Measurements from ENCODE around the gene ARHGEF40. TPM values are rescaled to one million over a fixed set of nuclear protein-coding genes. Genes with fewer than 3 reads are reported as not detected.

Gene ARHGEF40
- polyA plus RNA-seq, 1 donor (not counting 4 experiments of a cell fraction or from before 2014, with no cell fraction given): 8.7 TPM

DNA sequence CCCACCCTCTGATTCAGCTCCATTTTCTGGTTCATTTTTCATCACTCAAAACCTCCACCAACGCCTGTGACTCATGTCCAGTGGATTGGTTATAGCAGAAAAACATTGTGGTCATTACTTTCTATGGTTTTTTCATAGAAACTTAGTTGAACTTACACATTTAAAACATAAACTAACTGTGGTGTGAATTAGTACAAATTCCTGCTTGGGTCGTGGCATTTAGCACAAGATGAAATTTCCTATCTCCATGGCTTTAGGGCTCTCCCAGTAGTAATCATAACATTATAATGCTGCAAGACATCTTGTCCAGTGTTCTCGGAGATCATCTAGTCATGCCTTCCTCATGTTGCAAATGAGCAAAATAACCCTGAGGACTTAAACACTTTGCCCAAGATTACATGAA, 20.8 kb upstream of the ARHGEF40 start:
- Histone ChIP-seq H3K4me2 (ENCODE audit: control insufficient read depth, extremely low read depth, insufficient read depth, low read depth, low read length) (no peak overlapping the region), H3K9ac (ENCODE audit: control insufficient read depth, extremely low read depth, insufficient read depth, low read length) (no peak overlapping the region), H2AFZ (ENCODE audit: control insufficient read depth, low read length) (no peak overlapping the region), H3K4me3 (ENCODE audit: control insufficient read depth in 2 of 3, extremely low read depth in 1 of 3, insufficient read depth in 2 of 3, low read depth in 1 of 3, low read length in 3 of 3) (no peak overlapping the region), H3K27ac (ENCODE audit: control insufficient read depth, insufficient read depth, low read length) (no peak overlapping the region), H4K20me1 (ENCODE audit: control insufficient read depth, extremely low read depth, insufficient read depth, low read length) (no peaks in the 10 kb centered on the region), H3K36me3 (ENCODE audit: control insufficient read depth in 2 of 2, extremely low read depth in 1 of 2, insufficient read depth in 2 of 2, low read length in 2 of 2) (no peaks in the 10 kb centered on the region), H3K9me3 (ENCODE audit: control insufficient read depth, low read depth, low read length) (no peaks in the 10 kb centered on the region), H3K27me3 (ENCODE audit: control insufficient read depth, extremely low read depth, insufficient read depth, low read length) (no peaks in the 10 kb centered on the region), H3K4me1 (ENCODE audit: control insufficient read depth, extremely low read depth, insufficient read depth, low read length) (peaks cover under 1% of the 10 kb centered on the region), H3K79me2 (ENCODE audit: control insufficient read depth, insufficient read depth, low read length) (no peaks in the 10 kb centered on the region), H3K9me1 (ENCODE audit: control insufficient read depth, extremely low read depth, insufficient read depth, low read length) (no peaks in the 10 kb centered on the region)
- dilution Hi-C loops (cut with MboI; ENCODE audit: extremely low pct_ligation_motif_present, low sequenced_read_pairs): no loop called here
- FAIRE-seq (no peak), DNase-seq (ENCODE audit: low read depth, low spot score) (no peak)
- TF ChIP-seq, protein P1, sequence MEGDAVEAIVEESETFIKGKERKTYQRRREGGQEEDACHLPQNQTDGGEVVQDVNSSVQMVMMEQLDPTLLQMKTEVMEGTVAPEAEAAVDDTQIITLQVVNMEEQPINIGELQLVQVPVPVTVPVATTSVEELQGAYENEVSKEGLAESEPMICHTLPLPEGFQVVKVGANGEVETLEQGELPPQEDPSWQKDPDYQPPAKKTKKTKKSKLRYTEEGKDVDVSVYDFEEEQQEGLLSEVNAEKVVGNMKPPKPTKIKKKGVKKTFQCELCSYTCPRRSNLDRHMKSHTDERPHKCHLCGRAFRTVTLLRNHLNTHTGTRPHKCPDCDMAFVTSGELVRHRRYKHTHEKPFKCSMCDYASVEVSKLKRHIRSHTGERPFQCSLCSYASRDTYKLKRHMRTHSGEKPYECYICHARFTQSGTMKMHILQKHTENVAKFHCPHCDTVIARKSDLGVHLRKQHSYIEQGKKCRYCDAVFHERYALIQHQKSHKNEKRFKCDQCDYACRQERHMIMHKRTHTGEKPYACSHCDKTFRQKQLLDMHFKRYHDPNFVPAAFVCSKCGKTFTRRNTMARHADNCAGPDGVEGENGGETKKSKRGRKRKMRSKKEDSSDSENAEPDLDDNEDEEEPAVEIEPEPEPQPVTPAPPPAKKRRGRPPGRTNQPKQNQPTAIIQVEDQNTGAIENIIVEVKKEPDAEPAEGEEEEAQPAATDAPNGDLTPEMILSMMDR (optimal IDR thresholded peaks at IDR 0.05 in 1 of 3, IDR thresholded peaks at IDR 0.05 in 1 of 3, conservative IDR thresholded peaks at IDR 0.05 in 1 of 3; ENCODE audit: extremely low read depth in 1 of 3, insufficient read depth in 2 of 3, low read length in 3 of 3): no peak
- no peak for TF ChIP-seq EZH2 (IDR thresholded peaks at IDR 0.05; ENCODE audit: low read length)

DNA sequence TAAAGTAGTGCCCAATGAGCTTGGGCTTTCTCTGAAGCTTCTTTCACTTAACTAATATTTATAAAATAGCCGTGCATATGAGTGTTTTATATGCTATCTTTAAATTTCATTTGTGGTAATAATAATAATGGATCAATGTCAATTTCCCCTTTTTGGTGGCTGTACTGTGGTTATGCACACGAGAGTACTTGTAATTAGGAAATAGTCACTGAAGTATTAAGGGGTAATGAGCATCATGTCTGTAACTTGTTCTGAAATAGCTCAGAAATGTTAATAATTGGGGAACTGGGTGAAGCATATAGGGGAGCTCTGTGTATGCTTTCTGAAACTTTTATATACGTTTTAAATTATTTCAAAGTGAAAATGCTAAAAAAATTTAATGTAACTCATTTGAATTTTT, 19.5 kb upstream of the ARHGEF40 start:
- H3K27me3 ChIP-seq (ENCODE audit: control insufficient read depth, extremely low read depth, insufficient read depth, low read length): no peaks in the 10 kb centered on the region
- H3K9ac ChIP-seq (ENCODE audit: control insufficient read depth, extremely low read depth, insufficient read depth, low read length): no peak overlapping the region
- no peaks in the 10 kb centered on the region for H3K79me2 ChIP-seq (ENCODE audit: control insufficient read depth, insufficient read depth, low read length)
- no peaks in the 10 kb centered on the region for H4K20me1 ChIP-seq (ENCODE audit: control insufficient read depth, extremely low read depth, insufficient read depth, low read length)
- no peak overlapping the region for H2AFZ ChIP-seq (ENCODE audit: control insufficient read depth, low read length)
- DNase-seq (ENCODE audit: low read depth, low spot score): no peak
- no peaks in the 10 kb centered on the region for H3K36me3 ChIP-seq (ENCODE audit: control insufficient read depth in 2 of 2, extremely low read depth in 1 of 2, insufficient read depth in 2 of 2, low read length in 2 of 2)
- no peaks in the 10 kb centered on the region for H3K4me1 ChIP-seq (ENCODE audit: control insufficient read depth, extremely low read depth, insufficient read depth, low read length)
- H3K4me3 ChIP-seq (ENCODE audit: control insufficient read depth in 2 of 3, extremely low read depth in 1 of 3, insufficient read depth in 2 of 3, low read depth in 1 of 3, low read length in 3 of 3): no peak overlapping the region
- TF ChIP-seq, protein P1 (optimal IDR thresholded peaks at IDR 0.05 in 1 of 3, IDR thresholded peaks at IDR 0.05 in 1 of 3, conservative IDR thresholded peaks at IDR 0.05 in 1 of 3; ENCODE audit: extremely low read depth in 1 of 3, insufficient read depth in 2 of 3, low read length in 3 of 3): no peak
- no peak overlapping the region for H3K27ac ChIP-seq (ENCODE audit: control insufficient read depth, insufficient read depth, low read length)
- no peaks in the 10 kb centered on the region for H3K9me1 ChIP-seq (ENCODE audit: control insufficient read depth, extremely low read depth, insufficient read depth, low read length)
- no peak for FAIRE-seq
- H3K4me2 ChIP-seq (ENCODE audit: control insufficient read depth, extremely low read depth, insufficient read depth, low read depth, low read length): no peak overlapping the region
- dilution Hi-C loops (cut with MboI; ENCODE audit: extremely low pct_ligation_motif_present, low sequenced_read_pairs): no loop called here
- no peaks in the 10 kb centered on the region for H3K9me3 ChIP-seq (ENCODE audit: control insufficient read depth, low read depth, low read length)
